Stimulated activated CD8-positive, alpha-beta memory T cell treated with anti-CD3 and anti-CD28 coated beads, Interleukin-12 subunit alpha, Interleukin-12 subunit beta, amount 100 ng/mL, for 24 hours (primary cell): Measurements from ENCODE around the gene SLC12A8.

Source experiments
- DNase-seq: peaks from one replicate; pipeline ENCODE4 v3.0.0-alpha.2; 2020; ENCODE audit errors: extremely low read depth

The SLC12A8 gene

DNA sequence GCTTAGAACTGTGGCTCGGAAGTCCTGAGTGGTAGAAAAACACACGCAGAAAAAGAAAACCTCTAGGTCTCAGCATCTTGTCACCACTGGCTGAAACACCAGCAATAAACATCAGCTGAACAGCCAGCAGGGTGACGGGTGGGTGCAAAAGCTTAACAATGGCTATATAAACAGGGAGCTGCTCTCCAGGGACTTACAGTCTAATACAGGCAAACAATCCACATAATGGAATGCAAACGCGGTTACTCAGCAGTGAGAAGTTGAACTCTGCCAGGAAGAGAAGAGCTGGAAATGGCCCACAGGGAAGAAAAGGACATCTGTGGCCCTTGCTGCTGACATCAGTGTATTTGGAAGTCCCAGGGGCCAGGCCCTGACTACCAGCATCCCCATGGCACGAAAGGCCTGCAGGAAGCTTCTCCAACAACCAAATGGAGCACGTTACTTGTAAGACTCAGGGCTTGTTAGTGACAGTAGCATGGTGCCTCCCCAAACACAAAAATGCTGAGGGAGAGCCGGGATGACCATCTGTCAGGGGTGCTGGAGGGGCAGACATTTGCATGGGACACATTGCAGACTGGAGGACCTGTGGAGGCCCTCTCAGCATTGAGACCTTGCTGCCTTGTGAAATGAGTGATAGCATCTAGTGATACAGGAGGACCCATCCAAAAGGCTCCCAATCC, 159.8 kb downstream of the SLC12A8 start:
- no peak for DNase-seq

DNA sequence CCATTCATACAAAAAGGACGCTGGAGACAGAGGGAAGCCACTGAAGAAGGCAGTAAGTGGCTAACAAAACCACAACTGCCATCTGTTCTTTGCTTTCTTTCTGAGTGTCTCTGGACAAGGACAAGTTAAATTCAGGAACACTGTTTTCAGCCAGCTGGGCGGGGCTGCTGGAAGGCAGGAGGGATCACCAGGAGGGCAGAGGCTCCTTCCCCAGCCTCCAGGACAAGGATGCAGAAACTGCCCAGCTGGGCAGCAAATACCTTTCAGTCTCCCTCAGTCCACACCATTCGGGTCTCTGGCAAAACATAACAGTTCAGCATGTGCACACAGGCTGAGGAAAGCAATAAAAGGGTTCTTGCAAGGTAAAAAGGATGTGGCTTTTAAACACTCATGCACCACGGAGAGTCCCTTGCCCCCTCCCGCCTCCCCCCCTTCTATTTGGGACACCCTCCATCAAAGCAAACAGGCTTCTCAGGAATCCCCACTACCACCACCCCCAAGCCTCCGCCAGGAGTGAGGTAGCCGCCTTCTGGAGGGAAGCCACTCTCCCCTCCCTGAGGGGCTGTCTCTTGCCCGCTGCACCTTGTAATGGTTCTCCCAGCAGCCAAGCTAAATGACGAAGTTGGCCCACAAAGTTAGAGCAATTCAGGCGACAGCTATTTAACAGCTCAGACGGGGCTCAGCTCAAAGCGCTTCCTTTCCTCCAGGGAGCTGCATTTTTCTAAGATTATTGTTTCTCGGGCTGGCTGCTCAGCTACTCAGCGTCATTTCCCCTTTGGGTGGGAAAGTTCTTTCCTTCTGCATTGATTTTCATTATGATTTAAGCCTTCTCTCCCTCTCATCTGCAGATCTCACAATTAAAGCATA, 160.6 kb downstream of the SLC12A8 start:
- DNase-seq: peak; percentile 34

DNA sequence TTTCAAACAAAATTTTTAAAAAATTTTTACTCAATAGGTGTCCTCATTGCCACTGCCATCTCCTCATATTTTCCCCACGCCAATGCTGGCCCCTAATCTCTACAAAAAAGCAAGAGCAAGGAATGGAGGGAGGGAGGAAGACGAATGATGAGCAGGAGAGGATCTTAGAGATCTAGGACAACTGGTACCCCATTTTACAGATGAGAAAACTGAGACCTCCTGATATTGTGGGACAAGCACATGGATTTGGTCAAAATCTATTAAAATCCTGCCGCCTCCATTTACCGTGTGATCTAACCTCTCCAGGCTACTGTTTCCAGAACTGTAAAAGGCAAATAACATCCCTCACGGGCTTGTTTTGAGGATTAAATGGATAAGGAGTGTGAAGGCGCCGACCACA, 161.3 kb downstream of the SLC12A8 start:
- DNase-seq: no peak

DNA sequence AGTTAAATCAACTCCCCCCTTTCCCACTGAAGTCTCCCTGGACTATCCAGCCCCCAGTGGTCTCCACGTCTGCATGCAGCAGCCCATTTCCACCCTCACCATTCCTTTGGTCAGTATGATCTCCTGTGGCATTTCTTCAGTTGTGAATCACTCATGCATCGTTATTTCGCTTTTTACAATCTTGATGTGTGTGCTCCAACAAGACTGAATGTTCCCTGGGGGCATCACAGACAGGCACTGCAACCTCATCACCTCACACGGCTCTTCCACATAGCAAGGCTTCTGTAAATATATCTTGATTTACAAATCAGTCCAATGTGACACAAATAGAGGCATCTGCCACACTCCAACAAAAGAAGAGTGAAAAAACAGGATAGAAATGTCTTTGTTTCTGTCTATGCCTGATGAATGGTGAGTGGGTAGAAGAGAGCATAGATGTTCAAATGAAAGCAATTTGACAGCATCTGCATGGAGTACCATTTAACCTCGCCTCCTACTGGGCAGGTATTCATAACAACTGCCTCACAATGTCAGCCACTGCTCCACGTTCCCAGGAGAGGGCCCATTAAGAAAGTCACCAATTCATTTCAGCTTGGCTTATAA, 162.0 kb downstream of the SLC12A8 start:
- no peak for DNase-seq

DNA sequence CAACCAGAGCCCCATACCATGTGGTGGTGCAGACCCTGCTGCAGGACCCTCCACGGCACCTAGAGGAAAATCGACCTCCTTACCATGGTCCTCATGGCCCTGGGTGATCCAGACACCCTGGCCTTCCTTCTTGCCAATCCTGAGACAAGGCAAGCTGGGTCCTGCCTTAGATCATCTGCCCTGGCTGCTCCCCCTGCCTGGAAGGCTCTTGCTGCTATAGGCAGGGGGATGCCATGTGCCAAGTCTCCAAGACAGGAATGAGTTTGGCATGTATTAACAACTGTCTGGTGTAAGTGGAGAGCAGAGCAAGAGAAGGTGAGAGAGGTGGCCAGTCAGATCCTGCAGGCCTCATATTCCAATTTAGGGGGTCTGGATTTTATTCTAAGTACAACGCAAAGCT, 164.3 kb downstream of the SLC12A8 start:
- no peak for DNase-seq

DNA sequence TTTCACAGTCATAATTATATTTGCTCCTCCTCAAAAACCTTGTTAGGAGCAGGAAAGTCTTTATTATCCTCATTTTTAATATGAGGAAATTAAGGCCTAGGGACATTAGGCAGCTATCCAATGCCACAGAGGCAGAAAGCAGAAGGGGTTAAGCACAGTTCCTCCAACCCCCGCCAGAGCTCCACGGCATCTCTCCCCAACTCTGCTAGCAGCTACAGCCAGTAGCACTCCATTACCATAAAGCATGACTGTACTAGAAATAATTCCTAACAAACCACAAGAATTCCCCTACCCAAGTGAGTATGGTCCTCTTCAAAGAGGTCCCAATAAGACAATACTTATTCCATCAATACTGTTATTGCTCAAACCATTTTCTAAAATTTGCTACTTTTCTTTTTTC, 166.6 kb downstream of the SLC12A8 start:
- DNase-seq: no peak

DNA sequence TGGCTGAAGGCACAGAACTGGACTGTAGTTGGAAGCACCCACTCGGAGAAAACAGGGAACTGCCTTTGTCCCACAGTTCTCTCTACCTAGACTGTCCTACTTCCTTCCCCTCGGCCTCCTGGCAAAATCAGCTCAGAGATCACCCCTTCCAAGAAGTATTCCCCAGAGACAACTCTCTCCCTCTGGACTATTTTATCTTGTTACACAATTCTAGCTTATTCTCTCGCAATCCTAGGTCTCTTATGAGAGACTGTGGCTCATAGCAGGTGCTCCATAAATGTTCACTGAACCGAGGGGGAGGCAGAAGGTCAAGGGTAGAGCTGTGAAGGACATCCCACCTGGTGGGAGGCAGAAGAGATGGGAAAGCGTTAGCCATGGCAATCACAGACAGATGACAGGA, 167.4 kb downstream of the SLC12A8 start:
- no peak for DNase-seq

DNA sequence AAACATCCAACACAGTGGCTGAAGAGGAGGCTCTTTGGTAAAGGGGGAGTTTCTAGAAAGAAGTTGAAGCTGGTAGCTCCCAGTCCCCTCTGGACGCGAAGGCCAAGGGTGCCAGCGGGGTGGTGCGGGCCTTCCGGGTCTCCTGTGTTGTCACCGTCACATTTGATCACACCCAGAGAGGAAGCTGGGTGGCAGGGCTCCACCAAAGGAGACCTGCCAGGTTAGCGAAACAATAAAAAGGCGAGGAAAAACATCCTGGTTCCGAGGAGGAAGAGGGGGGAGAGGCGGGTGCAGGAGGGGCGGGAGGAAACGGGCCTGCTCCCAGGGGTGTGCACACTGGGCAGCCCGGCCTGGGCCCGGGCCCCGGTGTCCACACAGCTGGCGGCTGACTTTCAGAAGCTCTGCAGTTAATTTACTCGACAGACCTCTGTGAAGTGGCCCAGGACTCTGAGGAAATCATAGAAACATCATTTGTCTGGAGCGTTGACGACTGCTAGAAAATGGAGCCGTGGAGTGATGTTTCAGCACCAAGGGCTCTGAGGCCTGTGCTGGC, 168.9 kb downstream of the SLC12A8 start:
- DNase-seq: no peak

DNA sequence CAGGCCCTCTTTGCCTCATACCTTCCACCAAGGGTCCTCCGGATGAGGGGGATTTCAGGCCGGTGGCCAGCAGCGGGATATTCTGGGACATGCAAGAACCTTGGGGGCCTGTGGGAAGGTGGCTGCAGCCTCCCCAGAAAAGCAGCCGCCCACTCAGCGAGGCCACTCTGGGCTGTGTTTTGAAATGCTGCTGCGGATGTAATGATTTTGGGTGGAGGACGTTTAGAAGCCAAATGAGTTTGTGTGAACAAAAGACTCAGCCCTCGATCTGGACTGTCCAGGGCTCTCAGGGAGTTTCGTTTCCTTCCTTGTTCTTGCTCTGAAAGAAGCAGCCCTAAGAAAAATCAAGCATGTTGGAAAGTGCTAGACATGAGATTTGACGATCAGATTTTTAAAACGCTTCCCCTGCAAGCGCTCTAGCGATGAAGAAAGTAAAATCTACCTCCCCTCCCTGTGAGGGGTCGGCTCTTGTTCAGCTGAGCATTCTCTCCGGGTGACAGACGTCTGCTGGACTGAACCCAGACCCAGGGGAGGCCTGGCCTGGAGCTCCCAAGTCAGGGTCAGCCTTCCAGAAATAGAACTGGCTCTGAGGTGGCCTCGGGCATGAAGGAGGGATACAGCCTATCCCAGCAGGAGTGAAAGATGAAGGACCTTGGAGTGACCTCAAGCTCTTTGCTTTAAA, 169.7 kb downstream of the SLC12A8 start:
- no peak for DNase-seq

DNA sequence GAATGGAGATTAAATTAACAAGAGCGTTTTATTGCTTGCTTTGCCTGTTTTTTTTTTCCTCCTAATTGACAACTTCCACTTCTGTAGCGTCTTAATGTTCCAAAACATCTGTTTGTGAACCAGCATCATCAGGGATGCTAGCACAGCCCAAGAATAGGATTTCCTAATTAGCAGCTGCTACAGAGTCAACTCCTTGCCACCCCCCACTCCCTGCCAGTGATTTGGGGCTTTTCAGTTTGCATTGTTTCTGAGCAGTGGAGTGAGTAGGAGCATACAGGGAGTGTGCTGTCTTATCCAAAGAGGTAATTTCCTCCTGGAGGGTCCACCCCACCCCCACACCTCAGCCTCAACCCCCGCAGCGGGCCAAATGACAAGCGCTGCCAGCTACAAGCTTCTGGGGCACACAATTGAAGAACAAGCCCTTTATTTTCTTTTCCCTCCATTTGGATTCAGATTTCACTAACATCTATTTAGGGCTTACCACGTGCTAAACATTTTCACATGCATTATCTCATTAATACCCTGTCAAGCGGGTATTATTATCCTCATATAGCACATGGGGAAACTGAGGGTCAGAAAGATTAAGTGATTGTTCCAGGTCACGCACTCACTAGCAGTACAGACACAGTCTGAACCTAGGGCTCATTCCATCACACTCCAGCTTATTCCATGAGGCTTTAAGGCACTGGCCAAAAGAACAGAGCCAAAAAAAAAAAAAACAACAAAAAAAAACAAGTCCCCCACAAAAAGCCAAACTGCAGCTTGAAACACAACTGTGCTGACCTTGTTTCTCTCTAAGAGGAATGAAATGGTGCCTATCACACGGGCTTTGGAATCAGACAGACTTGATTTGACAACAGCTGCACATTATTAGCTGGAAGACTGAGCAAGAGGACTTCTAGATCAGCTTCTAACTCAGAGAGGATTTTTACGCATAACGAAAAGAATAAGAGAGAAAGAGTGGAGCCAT, 173.1 kb downstream of the SLC12A8 start:
- no peak for DNase-seq

DNA sequence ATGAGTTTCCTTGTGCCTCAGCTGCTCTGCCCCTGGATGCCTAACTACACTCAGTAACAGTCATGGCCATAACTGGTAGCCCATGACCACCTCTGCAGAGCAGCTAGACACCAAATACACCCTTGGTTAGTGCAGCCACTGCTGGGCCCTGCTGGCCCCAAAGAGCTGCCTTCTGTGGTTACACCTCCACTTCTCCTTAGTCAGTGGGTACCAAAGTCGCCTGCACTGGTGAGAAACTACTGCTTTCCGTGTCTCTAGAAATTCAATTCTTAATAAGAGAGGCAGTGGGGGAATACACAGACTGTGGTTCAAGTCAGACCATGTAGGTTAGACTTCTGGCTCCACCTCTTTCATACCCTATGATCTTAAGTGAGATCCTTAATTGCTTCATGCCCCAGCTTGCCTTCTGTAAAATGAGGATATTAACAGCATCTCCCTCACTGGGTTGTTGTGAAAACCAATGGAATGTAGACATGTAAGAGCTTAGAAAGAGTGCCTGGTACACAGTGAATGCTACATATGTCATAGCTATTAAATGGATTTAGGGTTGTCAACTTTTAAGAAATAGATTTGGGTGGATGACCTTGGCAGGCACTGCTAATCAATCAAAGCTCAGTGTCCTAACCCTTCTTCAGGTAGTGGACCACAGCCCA, 174.9 kb downstream of the SLC12A8 start:
- no peak for DNase-seq

DNA sequence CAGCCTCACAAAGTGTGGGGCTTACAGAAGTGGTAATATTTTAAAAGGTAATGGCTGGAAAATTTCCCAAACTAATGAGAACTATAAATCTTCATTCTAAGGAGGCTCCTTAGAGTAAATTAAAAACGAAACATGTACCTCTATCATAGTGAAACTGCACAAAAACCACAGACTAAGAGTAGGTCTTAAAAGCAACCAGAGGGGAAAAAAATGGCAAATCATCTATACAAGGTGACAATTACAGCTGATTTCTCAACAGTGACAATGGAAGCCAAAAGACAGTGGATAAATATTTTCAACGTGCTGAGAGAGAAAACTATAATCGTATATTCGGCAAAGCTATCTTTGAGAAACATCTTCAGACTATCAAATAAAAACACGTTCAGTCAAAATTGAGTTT, 177.3 kb downstream of the SLC12A8 start:
- DNase-seq: no peak

DNA sequence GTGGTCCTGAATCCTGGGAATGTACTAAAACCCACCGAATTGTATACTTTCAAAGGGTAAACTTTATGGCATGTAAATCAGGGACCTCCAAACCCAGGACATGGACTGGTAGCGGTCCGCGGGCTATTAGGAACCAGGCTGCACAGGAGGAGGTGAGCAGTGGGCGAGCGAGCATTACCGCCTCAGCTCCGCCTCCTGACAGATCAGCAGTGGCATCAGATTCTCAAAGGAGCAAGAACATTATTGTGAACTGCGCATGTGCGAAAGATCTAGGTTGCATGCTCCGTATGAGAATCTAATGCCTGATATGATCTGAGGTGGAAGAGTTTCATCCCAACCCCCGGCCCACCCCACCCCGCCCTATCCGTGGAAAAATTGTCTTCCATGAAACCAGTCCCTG, 178.9 kb downstream of the SLC12A8 start:
- no peak for DNase-seq

DNA sequence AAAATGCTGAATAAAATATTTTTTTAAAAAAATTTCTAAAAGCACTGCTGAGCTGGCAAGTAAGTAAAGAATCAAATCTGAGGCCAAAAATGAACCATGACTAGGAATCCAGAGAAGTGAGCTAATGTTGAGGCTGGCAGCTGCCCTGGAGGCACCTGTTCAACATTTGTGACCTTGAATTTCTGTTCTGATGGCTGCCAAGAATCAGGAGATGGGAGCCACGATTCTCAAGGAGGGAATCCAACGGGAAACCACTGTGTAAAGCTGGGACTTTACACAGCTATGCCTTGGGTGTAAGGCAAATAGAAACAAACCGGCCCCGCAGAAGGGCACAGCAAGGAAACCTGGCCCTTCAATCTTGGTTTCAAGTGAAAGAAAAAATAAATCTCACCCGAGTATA, 179.4 kb downstream of the SLC12A8 start:
- no peak for DNase-seq

DNA sequence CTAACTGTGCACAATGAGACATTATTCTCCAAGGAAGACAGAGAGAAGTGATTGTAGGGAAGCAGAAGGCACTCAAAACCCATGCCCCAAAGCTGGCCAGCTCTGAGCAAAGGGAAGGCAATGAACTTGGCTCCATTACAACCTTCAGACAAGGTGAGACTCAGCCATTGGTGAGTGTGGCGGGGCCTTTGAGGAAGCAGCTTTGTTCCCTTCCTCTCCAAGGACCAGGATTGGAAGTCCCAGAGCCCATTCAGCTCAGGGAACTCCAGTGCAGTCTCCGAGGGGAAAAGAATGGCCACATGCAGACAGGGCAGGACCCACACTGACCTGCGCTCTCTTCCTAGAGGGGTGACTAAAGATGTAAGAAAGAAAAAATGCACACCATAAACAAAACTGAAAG, 179.9 kb downstream of the SLC12A8 start:
- DNase-seq: no peak
